Hepatocyte (in vitro differentiated cells): ENCODE measurements around the gene VSTM2L.

Experiments used
- CTCF ChIP-seq: fragments of 200-600 bp; sonication (generic); IDR thresholded peaks from 2 replicates; pipeline ENCODE4 v1.5.1; 2016; ENCODE audit warnings: antibody characterized with exemption, mild to moderate bottlenecking; ENCODE audit not compliant: poor library complexity
- EZH2phosphoT487 ChIP-seq: fragments of 200-600 bp; sonication (generic); IDR thresholded peaks from one replicate; pipeline ENCODE4 v1.6.1; 2018; ENCODE audit warnings: antibody characterized with exemption, mild to moderate bottlenecking, low read depth, moderate library complexity; ENCODE audit not compliant: unreplicated experiment, severe bottlenecking

DNA sequence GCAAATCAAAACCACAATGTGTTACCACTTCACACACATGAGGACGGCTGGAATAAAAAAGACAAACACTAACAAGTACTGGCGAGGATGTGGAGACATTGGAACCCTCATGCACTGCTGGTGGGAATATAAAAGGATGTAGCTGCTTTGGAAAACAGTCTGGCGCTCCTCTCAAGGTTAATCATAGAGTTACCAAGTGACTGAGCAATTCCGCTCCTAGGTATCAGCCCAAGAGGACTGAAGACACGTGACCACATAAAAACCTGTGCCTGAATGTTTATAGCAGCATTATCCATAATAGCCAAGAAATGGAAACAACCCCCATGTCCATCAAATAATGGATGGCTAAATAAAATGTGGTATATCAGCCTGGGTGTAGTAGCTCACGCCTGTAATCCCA is 45.0 kb downstream of the VSTM2L start:
- TF ChIP-seq CTCF, result no peak
- no peak for TF ChIP-seq EZH2phosphoT487
